Astrocyte of the hippocampus (primary cell): ENCODE measurements around the gene THADA.
A peak's percentile ranks its signal among the peaks of the same experiment; 100 is the strongest.
"Not testable (repeated sequence)": the region's sequence is repeated elsewhere in the genome, so short reads cannot be mapped to it uniquely, and the experiment has no call there.

ENCODE experiments used
- DNase-seq: peaks from one replicate; pipeline ENCODE4 v3.0.0; 2011; ENCODE audit warnings: low read depth, low spot score

Gene THADA

DNA sequence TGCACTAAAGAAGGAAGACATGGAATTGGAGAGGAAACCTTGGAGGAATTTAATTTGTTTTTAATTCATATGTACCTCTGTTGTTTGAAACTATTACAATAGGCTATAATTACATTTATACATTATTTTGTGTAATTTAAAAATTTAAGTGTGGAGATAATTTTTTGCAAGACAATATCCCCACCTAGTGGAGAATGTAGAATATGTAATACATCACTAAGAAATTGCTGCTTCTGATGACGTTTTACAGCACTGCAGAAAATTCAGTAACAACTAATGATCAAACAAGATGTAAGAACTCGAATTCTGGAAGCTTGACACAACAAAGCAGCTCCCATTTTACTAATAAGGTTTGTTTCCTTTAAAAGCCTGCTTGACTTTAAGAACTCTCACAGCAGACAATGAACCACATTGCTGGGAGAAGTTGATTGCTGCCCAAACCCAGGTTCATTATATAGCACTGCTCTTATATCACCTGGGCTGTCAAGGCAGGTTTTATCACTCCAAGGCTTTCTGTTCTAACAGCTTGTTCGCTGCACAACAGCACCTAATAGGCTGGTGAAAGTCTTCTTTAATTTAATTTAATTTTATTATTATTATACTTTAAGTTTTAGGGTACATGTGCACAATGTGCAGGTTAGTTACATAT lies 53.4 kb downstream of the THADA start:
- DNase-seq: peak; percentile 67

DNA sequence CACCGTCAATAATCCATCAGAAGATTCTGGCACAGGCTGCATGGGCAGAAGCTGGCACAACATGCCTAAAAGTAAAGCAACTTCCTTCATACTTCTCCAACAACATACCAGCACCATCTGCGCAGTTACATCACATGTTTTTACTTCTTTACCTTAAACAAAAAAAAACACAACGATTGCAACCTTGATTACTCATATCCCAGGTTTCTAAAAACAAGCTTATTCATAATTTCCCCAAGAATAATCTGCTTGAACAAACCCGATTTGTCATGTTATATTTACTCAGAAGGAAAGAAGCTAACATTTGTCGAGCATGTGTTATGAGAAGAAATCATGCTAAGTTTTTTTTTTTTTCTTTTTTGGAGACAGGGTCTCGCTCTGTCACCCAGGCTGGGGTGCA lies 54.7 kb downstream of the THADA start:
- DNase-seq: no peak

DNA sequence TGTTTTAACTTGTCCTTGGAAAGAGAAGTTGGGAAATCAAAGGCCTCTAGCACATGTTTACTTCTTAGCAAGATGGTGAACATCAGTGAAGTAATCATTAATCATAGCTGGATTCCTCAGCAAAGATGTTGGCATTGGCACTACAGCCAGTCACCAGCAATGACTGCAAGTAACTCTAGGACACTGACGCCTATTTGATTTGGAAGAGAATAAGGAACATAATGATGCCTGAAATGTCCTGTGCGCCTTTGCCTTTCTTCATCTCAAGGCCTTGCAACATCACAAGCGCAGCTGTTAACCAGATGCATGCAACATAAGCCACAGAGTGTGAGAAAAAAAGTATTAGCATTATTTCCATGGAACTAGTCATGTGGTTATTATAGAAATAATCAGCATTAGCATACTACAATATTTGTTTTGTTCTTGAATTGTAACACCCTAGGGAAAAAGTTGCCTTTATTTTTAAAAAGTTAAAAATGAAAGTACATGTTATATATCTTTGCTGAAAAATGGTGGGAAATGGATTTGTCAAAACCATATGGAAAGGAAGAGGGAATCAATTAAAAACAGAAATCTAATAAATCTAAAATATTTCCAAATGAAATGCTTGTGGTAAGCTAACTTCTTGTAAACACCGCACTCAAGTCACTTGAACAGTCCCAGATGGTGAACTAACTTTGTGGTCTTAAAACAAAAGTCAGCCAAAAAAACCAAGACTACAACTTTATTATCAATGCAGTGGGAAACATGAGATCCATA lies 55.6 kb downstream of the THADA start:
- peak; percentile 60 for DNase-seq

DNA sequence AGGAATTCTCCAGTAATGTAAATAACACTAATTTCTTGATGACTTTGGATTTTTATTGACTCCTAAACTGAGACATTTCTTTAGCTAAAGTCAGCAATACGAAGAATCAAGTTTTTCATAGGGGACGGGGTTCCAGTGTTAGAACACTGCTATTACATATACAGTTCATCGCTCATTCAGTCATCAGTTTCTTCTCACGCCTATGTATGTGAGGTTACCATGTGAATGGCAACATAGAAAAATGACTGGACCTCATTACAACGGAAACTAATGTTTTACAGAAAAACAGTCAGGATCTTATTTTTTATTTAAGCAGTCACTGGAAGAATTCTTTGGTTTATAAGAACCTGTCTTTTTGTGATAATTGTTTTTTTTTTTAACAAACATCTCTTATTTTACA lies 56.4 kb downstream of the THADA start:
- no peak for DNase-seq

DNA sequence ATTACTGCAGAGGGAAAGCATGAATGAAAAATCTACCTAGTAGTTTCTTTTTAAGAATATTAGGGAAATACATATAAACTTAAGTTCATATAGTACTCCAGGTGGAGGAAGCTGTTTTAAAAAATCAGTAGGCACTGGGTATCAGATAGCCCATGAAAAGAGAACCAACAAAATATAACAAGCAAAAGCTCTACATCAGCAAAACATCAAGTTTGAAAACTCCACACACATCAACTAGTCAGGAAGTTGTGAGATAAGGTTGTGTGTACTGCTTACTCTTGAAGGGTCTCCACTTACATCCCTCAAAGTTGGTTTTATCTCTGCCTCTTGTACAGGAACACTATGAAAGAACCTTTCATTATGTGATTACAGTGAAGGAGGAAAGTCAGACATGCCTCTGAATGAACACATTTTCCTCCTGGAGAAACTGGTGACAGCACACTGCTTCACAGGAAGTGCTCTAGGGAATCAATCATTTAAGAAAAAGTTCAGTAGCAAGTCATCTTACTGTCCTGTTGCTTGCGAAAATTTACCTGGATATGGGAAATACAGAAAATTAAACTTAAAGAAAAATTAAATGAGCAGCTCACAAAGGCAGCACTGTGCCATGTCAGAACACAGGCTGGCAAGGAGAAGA lies 57.7 kb downstream of the THADA start:
- no peak for DNase-seq

DNA sequence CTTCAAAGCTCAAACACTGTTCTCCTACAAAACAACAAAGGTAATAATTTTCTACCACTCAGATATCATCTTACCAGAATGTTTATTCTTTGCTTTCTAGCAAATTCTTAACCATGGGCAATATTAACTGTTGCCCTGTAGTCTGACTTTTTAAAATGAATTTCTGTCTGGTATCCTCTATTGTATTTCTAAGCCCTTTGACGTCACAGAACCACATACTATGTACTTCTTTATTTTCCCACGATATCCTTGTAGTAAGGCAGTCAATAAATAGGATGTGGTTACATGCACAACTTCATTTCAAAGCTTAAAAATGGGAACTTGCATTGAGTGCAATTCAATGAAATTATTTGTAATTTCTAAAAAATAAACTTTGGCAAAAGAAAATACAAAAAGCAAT lies 58.7 kb downstream of the THADA start:
- DNase-seq: no peak

DNA sequence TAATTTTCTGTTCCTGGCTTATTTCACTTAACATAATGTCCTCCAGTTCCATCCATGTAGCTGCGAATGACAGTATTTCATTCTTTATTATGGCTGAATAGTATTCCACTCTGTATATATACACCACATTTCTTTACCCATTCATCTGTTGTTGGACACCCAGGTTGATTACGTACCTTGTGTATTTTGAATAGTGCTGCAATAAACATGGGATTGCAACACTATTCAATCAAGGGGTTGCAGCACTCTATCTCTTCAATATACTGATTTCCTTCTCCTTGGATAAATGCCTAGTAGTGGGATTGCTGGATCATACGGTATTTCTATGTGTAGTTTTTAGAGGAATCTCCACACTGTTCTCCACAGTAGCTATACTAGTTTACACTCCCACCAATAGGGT lies 61.3 kb downstream of the THADA start:
- DNase-seq: no peak

DNA sequence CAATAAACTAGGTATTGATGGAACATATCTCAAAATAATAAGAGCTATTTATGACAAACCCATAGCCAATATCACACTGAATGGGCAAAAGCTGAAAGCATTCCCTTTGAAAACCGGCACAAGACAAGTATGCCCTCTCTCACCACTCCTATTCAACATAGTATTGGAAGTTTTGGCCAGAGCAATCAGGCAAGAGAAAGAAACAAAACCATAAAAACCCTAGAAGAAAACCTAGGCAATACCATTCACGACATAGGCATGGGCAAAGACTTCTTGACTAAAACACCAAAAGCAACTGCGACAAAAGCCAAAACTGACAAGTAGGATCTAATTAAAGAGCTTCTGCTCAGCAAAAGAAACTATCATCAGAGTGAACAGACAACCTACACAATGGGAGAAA lies 63.3 kb downstream of the THADA start:
- not testable (repeated sequence) for DNase-seq

DNA sequence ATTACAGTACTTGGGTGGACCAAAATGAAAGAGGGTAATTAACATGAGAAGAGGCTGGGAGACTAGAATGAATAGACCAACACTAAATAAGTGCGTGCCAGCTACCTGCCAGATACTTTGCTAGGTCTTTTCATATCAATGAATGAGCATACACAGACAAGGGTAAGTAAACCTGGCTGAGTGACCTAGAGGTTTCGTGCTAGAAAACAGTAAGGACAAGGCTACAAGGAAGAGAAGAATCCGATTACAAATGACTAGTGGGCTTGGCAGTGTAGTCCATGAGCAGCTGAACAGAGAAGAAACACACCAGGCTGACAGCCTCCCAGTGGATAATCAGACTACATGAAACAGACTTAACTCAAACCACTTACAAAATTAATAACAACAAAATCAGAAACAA lies 64.6 kb downstream of the THADA start:
- peak; percentile 40 for DNase-seq

DNA sequence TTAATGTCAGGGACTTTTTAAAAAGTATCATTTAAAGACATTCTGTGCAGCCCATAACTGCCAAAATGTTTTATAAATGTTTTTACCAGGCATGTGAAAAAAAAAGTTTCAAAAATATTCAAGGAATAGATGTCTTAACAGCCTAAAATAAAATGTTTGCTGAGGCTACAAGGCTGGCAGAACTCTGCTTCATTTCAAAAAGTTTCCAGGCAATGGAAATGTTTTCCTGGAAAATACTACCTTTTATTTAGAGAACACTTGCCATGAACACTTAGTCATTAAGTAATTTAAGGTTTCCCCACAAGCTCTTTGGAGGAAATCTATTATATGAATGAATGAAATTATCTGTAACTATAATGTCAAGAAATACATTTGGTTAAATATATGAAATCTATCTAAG lies 68.8 kb downstream of the THADA start:
- no peak for DNase-seq

DNA sequence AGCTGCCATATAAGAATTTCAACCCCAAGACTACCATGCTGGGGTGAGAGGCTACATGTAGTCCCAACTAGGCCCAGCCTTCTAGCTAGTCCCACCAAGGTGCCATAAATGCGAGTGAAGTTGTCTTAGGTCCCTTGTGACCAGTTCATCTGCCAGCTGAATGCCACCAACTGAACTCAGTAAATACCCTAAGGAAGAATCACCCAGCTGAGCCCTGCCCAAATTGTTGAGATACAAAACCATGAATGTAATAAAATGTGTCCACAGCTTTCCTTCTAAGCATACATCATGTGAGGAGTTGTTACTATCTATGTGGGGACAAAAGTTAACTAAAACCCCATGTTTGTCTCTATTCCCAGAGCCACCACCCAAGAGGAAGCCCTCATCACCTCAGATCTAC lies 70.3 kb downstream of the THADA start:
- DNase-seq: no peak

DNA sequence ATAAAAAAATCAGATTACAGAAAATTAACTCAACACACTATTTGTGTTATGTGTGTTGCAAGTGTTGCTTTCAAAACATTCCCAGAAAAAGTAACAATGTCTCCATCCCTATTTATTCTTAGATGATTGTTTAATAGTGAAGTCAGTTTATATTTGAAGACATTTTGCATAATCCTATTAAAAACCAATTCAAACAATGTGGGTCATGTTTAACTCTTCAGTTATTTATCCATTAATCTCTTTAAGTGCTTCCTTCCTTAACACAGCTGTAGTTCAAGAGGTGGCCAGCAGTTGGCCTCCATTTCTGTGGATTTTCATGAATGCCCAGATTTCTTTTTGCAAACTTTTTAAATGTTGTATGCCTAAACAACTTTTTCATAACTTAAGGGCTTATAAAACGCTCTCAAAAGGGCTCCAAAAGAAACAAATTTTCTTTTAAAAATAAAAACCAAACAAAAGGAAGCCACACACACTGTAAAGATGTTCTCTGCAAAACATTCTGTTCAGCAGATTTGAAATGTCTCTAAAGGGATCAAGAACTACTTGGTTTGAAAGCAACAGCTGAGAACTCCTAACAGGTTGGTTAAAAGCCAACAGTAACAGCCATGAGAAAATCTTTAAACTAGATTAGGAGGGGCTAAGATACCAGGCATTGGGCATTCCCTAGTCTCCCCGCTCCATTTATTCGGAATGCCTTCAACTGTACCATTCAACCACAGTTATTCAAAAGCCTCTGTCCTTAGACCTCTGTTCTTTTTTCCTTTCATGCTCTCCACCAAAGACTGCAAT lies 71.5 kb downstream of the THADA start:
- peak; percentile 60 for DNase-seq

DNA sequence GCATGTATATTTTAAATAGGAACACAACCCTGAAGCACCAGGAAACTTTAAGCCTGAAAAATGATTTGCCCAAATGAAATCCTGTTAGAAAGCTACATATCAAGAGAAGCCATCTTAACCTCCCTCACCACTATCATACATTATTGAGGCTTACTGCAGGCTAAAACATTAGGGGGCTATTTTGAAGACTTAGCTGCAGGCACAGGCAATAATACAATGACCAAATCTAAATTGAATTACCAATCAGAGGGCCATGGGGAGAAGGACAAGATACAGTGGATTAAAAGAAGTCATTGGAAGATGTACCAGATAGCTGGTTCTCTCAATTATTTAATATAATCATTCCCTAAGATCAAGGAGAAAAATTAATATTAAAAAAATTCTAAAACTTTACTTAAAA lies 73.7 kb downstream of the THADA start:
- no peak for DNase-seq

DNA sequence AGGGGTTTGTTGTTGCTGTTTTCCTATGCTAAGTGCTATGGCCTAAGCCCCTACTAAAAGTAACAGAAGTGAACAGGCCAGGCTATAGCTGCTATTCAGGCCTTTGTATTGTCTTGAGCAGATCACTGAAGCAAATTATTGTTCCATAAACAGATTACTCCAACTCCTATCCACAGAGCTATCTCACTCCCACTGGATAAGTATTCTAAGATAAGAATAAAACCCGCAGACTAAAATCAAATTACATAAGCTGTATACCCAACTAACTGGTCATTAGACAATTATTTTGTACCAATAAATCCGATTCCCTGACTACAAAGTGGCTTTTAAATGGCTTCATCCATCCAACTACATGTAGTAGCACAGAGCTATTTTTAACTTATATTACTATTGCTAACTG lies 74.3 kb downstream of the THADA start:
- no peak for DNase-seq

DNA sequence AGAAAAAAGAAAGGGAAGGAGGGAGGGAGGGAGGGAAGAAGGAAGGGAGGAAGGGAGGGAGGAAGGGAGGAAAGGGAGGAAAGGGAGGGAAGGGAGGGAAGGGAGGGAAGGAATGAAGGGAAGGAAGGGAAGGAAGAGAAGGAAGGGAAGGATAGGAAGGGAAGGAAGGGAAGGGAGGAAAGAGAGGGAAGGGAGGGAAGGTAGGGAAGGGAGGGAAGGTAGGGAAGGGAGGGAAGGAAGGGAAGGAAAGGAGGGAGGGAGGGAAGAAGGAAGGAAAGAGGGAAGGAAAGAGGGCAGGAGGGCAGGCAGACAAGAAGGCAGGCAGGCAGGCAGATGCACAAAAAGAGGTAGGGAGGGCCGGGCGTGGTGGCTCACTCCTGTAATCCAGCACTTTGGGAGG lies 74.9 kb downstream of the THADA start:
- DNase-seq: no peak

DNA sequence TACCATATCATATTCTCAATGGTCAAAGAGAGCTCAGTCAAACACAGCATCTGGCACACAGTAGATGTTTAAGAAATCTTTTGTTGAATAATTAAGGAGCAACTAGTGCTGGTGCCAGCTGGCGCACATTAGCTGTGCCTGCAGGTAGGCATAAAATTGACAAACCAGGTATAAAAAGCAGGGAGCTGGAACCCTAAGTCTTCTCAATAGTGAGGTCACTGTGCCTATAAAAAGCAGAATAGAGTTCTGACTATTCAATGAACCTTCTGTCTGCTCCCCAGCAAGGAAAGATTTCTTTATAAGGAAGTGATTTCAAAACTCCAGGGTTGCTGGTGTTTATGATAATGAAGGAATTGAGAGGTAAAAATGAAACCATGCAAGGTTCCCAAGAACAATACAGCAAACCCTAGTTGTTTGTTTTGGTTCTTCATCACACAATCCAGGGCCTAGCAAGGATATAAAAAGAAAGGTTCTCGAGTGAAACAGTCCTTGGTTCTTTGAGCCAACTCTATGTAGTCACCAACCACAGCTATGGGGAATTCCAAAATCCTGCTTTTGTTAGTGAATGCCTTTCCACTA lies 76.1 kb downstream of the THADA start:
- peak; percentile 96 for DNase-seq

DNA sequence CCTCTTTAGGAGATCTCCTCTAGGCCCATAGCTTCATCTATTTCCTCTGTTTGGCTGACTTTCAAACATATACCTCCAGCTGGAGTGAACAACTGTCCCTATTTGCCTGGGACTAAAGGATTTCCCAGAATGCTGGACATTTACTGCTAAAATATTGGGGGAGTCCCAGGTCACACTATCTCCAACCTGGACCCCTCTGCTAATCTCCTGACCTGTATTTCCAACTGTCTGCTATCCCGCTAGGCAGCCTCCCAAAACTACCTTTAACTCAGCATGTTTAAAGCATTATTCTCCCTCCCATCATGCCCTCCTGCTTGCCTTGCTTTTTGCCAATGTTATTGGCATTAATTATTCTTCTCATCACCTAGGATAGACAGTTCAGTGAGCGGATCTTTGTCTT lies 77.1 kb downstream of the THADA start:
- DNase-seq: no peak

DNA sequence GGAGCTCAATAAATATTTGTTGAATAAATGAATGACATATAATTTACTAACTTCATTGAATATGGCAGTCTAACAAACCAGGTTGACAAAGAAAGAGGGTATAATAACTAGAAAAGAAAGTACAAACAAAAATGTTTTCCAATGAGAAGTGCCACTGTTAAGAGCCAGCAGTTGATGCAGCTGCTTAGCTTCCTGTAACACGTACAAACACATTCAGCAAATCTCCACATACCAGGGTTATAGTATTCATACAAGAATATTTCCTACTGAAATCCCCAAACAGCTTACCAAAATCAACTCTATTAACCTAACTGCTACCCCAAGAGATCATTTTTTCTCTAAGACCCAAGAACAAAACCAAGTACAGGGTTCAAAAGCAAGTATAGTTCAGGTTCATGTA lies 77.7 kb downstream of the THADA start:
- DNase-seq: no peak

DNA sequence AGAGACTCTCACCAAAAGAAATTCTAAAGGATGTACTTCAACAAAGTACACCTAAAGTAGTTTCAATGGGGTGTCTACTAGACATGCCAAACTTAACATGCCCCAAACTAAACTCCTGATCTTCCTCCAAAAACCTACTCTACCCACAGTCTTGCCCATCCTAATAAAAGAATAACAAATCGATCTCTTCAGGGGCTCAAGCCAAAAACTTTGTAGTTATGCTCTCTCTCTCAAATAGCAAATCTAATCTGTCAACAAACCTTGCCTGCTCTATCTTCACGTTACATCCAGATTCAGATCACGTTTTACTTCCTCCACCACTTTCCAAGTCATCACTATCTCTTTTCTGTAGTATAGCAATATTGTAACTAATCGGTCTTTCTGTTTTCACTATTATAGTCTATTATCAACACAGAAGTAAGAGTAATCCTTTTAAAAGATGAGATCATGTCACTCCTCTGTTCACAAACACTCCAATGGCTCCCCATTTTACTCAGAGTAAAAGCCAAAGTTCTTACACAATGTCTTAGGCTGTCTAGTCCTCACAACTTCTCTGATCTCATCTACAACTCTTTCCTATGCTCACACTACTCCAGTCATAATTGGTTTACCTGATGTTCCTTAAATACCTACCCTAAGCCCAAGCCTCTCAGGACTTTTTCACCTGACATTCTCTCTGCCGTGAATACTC lies 79.9 kb downstream of the THADA start:
- DNase-seq: no peak

DNA sequence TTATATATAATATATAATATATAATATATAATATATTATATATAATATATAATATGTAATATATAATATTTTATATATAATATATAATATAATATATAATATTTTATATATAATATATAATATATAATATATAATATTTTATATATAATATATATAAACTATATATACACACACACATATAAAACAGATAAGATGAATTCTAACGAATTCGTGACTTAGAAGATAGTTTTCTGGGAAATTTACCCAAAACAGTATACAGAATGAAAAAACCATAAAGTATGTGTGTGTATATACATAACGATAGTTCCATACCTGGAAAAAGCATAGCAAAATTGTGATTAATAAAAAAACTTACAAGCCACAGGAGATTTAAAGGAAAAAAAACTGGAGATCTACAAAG lies 80.6 kb downstream of the THADA start:
- no peak for DNase-seq

DNA sequence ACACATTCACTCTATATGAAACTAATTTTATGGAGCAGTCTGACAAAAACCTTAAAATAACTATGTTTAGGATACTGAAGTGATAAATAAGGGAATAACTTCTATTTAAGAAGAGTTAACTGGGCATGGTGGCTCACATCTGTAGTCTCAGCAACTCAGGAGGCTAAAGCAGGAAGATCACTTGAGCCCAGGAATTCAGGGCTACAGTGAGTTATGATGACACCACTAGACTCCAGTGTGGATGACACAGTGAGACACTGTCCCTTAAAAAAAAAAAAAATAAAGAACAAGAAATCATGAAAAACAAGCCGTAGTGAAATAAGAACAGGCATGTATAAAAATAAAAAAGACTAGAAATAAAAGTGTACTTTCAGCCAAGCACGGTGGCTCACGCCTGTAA lies 82.0 kb downstream of the THADA start:
- no peak for DNase-seq
